Nephron (organoid): ENCODE data around the gene MPZL3.

Experiments
- H3K27ac Mint-ChIP-seq, 3 experiments: 2 replicates each; pipeline ENCODE4 v1.8.0; 2020; ENCODE audit warnings: mixed read lengths in 3 of 3, mild to moderate bottlenecking in 2 of 3, moderate library complexity in 1 of 3
- H3K27me3 Mint-ChIP-seq: 2 replicates; pipeline ENCODE4 v1.8.0; 2021; ENCODE audit warnings: low read depth, mild to moderate bottlenecking, moderate library complexity, mixed read lengths
- H3K36me3 Mint-ChIP-seq: 2 replicates; pipeline ENCODE4 v1.8.0; 2020; ENCODE audit warnings: low read depth, mixed read lengths
- H3K4me1 Mint-ChIP-seq: 2 replicates; pipeline ENCODE4 v1.8.0; 2020; ENCODE audit warnings: mixed read lengths
- H3K4me3 Mint-ChIP-seq, 3 experiments: 2 replicates each; pipeline ENCODE4 v1.8.0; 2020; ENCODE audit warnings: mild to moderate bottlenecking in 3 of 3, mixed read lengths in 3 of 3, moderate library complexity in 2 of 3
- H3K9me3 Mint-ChIP-seq: 2 replicates; pipeline ENCODE4 v1.8.0; 2020; ENCODE audit warnings: mixed read lengths
- TF ChIP-seq, protein P1 (sequence below), 3 experiments: fragments of 200-600 bp; sonication (generic); IDR thresholded peaks; one replicate each; pipeline ENCODE4 v1.5.0; 2021; ENCODE audit warnings: antibody characterized with exemption in 3 of 3; ENCODE audit not compliant: unreplicated experiment in 3 of 3

The MPZL3 gene

DNA sequence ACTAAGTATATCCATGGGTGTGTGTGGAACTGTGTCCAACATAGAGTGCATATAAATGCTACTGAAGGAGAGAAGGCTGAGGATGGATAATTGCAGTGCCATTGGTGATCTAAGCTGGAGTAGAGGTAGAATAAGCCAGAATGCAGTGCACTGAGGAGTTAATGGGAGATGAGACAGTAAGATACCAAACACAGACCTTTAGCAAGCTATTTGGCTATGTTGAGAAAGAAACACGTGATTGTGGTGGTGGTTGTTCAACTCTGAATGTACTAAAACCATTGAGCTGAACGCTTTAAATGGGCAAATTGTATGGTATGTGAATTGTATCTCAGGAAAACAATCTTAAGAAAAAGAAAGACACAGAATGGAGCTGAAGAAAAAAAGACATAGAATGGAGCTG lies 50.2 kb downstream of the MPZL3 start:
- TF ChIP-seq, protein P1, sequence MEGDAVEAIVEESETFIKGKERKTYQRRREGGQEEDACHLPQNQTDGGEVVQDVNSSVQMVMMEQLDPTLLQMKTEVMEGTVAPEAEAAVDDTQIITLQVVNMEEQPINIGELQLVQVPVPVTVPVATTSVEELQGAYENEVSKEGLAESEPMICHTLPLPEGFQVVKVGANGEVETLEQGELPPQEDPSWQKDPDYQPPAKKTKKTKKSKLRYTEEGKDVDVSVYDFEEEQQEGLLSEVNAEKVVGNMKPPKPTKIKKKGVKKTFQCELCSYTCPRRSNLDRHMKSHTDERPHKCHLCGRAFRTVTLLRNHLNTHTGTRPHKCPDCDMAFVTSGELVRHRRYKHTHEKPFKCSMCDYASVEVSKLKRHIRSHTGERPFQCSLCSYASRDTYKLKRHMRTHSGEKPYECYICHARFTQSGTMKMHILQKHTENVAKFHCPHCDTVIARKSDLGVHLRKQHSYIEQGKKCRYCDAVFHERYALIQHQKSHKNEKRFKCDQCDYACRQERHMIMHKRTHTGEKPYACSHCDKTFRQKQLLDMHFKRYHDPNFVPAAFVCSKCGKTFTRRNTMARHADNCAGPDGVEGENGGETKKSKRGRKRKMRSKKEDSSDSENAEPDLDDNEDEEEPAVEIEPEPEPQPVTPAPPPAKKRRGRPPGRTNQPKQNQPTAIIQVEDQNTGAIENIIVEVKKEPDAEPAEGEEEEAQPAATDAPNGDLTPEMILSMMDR (IDR thresholded peaks at IDR 0.05; ENCODE audit: unreplicated experiment in 3 of 3): no peak

DNA sequence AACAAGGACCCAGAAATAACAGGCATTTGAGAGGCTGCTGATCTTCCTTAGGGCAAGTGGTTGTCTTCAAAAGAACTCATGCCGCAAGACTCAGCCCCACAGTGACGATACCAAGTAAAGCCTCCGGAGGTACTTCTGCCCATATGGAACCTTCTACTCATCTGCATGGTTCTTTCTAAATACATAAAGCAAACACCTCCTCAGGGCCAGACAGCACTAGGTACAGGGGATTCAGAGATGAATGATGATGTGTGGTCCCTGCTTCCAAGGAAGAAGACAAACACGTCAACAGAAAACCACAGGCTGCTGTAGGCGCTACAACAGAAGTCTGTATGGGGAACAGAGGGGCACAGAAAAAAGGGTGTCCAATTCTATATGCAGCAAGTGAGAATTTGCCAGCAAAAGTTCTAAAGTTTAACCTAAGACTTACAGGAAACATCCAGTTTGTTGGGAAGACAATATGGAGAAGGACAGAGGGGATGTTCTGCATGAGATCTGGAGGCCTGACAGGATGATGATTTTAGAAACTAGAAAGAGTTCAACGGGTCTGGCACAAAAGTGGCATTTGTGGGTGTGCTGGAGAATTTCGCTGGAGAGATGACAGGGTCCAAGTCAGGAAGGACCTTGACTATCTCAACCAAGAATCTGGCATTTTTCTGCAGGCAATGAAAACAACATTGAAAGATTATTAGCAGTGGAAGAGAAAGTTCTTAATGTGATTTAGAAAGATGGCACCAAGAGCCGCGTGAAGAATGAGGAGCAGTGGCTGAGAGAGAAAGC lies 51.1 kb downstream of the MPZL3 start:
- H3K4me3 Mint-ChIP-seq: no peak overlapping the region
- no peak overlapping the region for H3K27ac Mint-ChIP-seq
- H3K36me3 Mint-ChIP-seq: no peaks in the 10 kb centered on the region
- TF ChIP-seq, protein P1 (IDR thresholded peaks at IDR 0.05; ENCODE audit: unreplicated experiment in 3 of 3): no peak
- no peaks in the 10 kb centered on the region for H3K9me3 Mint-ChIP-seq
- peaks cover 4% of the 10 kb centered on the region for H3K4me1 Mint-ChIP-seq
- peaks cover 10% of the 10 kb centered on the region for H3K27me3 Mint-ChIP-seq

More for the DNA sequence above, 50.2 kb downstream of the MPZL3 start:
- Mint-ChIP-seq H3K4me1 (peaks cover 4% of the 10 kb centered on the region), H3K36me3 (no peaks in the 10 kb centered on the region), H3K27me3 (peaks cover 18% of the 10 kb centered on the region), H3K9me3 (no peaks in the 10 kb centered on the region), H3K4me3 (no peak overlapping the region), H3K27ac (no peak overlapping the region)

DNA sequence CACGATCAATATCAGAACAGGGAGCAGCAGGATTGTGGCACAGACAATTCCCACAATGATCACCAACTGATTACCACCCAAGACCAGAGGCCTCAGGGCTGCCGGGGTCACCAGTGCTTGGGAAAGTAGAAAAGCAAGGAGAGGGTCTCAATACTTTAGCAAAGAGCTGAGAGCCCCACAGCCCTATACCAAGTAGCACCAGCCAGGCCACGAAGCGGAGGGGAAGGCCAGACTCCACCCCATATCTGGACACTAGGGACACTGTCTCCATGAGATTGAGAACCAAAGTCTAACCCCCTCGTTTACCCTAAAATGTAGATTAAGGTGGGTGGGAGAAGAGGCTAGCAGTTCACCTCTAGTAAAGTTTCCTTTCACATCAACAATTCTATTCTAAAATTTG lies 51.7 kb downstream of the MPZL3 start:
- peaks cover 5% of the 10 kb centered on the region for H3K4me1 Mint-ChIP-seq
- TF ChIP-seq, protein P1 (IDR thresholded peaks at IDR 0.05; ENCODE audit: unreplicated experiment in 3 of 3): no peak

DNA sequence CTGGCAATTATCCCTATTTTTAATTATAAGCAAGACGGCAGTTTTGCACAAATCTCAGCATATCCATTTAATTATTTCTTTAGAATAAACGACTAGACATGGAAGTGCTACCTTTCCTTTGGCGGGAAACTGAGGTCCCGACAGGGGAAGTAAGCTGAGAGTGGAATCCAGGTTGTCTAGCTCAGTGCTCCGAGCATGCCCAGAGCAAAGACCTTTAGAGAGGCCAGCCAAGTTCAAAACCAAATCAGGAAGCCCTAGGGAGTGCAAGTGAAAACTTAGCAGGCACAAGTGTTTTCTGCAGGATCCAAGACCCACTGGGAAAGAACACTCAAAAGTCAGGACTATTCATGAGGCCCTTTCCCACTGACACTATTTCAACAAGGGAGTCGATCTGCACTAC lies 53.0 kb downstream of the MPZL3 start:
- H3K4me1 Mint-ChIP-seq: peaks cover 19% of the 10 kb centered on the region
- TF ChIP-seq, protein P1 (IDR thresholded peaks at IDR 0.05; ENCODE audit: unreplicated experiment in 3 of 3): no peak
- no peaks in the 10 kb centered on the region for H3K9me3 Mint-ChIP-seq
- H3K36me3 Mint-ChIP-seq: no peaks in the 10 kb centered on the region
- H3K27me3 Mint-ChIP-seq: peaks cover 11% of the 10 kb centered on the region
- no peak overlapping the region for H3K4me3 Mint-ChIP-seq
- H3K27ac Mint-ChIP-seq: peak overlapping the region in 2 of 3 experiments; percentile 35 to 57

More for the DNA sequence above, 51.7 kb downstream of the MPZL3 start:
- Mint-ChIP-seq H3K27me3 (peaks cover 4% of the 10 kb centered on the region), H3K27ac (no peak overlapping the region), H3K36me3 (no peaks in the 10 kb centered on the region), H3K4me3 (no peak overlapping the region), H3K9me3 (no peaks in the 10 kb centered on the region)

DNA sequence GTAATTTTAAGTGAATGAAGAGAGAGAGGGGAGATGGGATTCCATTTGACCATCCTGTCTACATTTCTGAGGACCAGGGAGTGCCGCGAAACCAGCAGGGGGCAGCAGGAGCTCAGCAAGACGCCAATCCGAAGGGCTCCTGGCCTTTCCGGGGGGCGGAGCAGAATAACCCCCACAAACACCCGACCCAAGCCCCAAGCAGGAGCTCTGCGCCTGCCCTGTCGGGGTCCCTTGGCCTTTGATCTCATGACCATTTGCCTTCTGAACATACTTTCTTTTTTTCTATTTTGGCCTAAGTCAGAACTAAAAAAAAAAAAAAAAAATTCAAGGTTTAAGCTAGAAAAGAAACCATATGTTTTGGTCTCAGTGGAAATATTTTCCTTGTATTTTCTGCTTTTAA lies 53.8 kb downstream of the MPZL3 start:
- Mint-ChIP-seq H3K27ac (peak overlapping the region; percentile 48 to 66 (median 57)), H3K4me3 (peak overlapping the region in 2 of 3 experiments; percentile 25 to 43), H3K9me3 (no peaks in the 10 kb centered on the region), H3K36me3 (no peaks in the 10 kb centered on the region), H3K27me3 (peaks cover 11% of the 10 kb centered on the region), H3K4me1 (peaks cover 20% of the 10 kb centered on the region)
- TF ChIP-seq, protein P1 (IDR thresholded peaks at IDR 0.05; ENCODE audit: unreplicated experiment in 3 of 3): peak; percentile 82 to 88 (median 85)
